ENCODE measurements around the gene FADS6.

FADS6 gene

GRCh38 chr17:74877592-74878548 is 15.6 kb downstream of the FADS6 start:
- no peak overlapping the region for H3K4me3 ChIP-seq (ENCODE audit: low read depth, low read length)
- no peaks in the 10 kb centered on the region for H3K79me2 ChIP-seq
- H3K9ac ChIP-seq, result no peak overlapping the region
- H3K27me3 ChIP-seq (ENCODE audit: control insufficient read depth, insufficient read depth, low read length), result no peaks in the 10 kb centered on the region
- peak overlapping the region; percentile 54 for H3K27ac ChIP-seq
- H2AFZ ChIP-seq, result peak overlapping the region; percentile 85
- H3K4me1 ChIP-seq, result peaks cover 15% of the 10 kb centered on the region
- no peak overlapping the region for H3K4me2 ChIP-seq (ENCODE audit: low read length)
- H3K36me3 ChIP-seq (ENCODE audit: control insufficient read depth, insufficient read depth, low read length), result no peaks in the 10 kb centered on the region
- H3K9me3 ChIP-seq (ENCODE audit: control insufficient read depth, low read length), result no peaks in the 10 kb centered on the region
- no peak for TF ChIP-seq CTCF (IDR thresholded peaks at IDR 0.05)

- no peak for TF ChIP-seq CTCF (IDR thresholded peaks at IDR 0.05)
- Histone ChIP-seq H3K27me3 (ENCODE audit: control insufficient read depth, insufficient read depth, low read length) (no peaks in the 10 kb centered on the region), H3K4me1 (peaks cover 23% of the 10 kb centered on the region), H3K9me3 (ENCODE audit: control insufficient read depth, low read length) (no peaks in the 10 kb centered on the region), H3K4me2 (ENCODE audit: low read length) (no peak overlapping the region), H3K9ac (no peak overlapping the region), H3K79me2 (no peaks in the 10 kb centered on the region), H3K36me3 (ENCODE audit: control insufficient read depth, insufficient read depth, low read length) (no peaks in the 10 kb centered on the region), H2AFZ (no peak overlapping the region), H3K4me3 (ENCODE audit: low read depth, low read length) (no peak overlapping the region), H3K27ac (no peak overlapping the region)
Measured at GRCh38 chr17:74875977-74876593, 17.3 kb downstream of the FADS6 start.

GRCh38 chr17:74875155-74875976 is 18.1 kb downstream of the FADS6 start:
- no peak overlapping the region for H3K27ac ChIP-seq
- no peaks in the 10 kb centered on the region for H3K27me3 ChIP-seq (ENCODE audit: control insufficient read depth, insufficient read depth, low read length)
- no peak overlapping the region for H3K4me3 ChIP-seq (ENCODE audit: low read depth, low read length)
- no peak overlapping the region for H2AFZ ChIP-seq
- no peaks in the 10 kb centered on the region for H3K9me3 ChIP-seq (ENCODE audit: control insufficient read depth, low read length)
- H3K79me2 ChIP-seq, result no peaks in the 10 kb centered on the region
- TF ChIP-seq CTCF (IDR thresholded peaks at IDR 0.05), result no peak
- H3K4me1 ChIP-seq, result peaks cover 23% of the 10 kb centered on the region
- no peak overlapping the region for H3K9ac ChIP-seq
- H3K36me3 ChIP-seq (ENCODE audit: control insufficient read depth, insufficient read depth, low read length), result no peaks in the 10 kb centered on the region
- no peak overlapping the region for H3K4me2 ChIP-seq (ENCODE audit: low read length)

- Histone ChIP-seq H3K36me3 (ENCODE audit: control insufficient read depth, insufficient read depth, low read length) (no peaks in the 10 kb centered on the region), H3K27me3 (ENCODE audit: control insufficient read depth, insufficient read depth, low read length) (no peaks in the 10 kb centered on the region), H3K9me3 (ENCODE audit: control insufficient read depth, low read length) (no peaks in the 10 kb centered on the region), H3K27ac (no peak overlapping the region), H3K79me2 (no peaks in the 10 kb centered on the region), H2AFZ (no peak overlapping the region), H3K4me3 (ENCODE audit: low read depth, low read length) (no peak overlapping the region), H3K9ac (no peak overlapping the region), H3K4me1 (peaks cover 23% of the 10 kb centered on the region), H3K4me2 (ENCODE audit: low read length) (no peak overlapping the region)
- no peak for TF ChIP-seq CTCF (IDR thresholded peaks at IDR 0.05)
Measured at GRCh38 chr17:74874615-74875037, 18.8 kb downstream of the FADS6 start.
